VCaP (cell line): Measurements from ENCODE around the gene ATP11A.

Experiments
- H3K27ac ChIP-seq: fragments of 450-650 bp; 2 replicates; pipeline ENCODE4 v1.5.1; 2017
- TF ChIP-seq, protein P1 (sequence below): fragments of 450-650 bp; conservative IDR thresholded peaks from 2 replicates; pipeline ENCODE4 v1.5.1; 2017; ENCODE audit warnings: mild to moderate bottlenecking, moderate library complexity

Gene ATP11A

GRCh38 chr13:112688560-112689302, 1.1 kb upstream of the ATP11A start:
- TF ChIP-seq, protein P1, sequence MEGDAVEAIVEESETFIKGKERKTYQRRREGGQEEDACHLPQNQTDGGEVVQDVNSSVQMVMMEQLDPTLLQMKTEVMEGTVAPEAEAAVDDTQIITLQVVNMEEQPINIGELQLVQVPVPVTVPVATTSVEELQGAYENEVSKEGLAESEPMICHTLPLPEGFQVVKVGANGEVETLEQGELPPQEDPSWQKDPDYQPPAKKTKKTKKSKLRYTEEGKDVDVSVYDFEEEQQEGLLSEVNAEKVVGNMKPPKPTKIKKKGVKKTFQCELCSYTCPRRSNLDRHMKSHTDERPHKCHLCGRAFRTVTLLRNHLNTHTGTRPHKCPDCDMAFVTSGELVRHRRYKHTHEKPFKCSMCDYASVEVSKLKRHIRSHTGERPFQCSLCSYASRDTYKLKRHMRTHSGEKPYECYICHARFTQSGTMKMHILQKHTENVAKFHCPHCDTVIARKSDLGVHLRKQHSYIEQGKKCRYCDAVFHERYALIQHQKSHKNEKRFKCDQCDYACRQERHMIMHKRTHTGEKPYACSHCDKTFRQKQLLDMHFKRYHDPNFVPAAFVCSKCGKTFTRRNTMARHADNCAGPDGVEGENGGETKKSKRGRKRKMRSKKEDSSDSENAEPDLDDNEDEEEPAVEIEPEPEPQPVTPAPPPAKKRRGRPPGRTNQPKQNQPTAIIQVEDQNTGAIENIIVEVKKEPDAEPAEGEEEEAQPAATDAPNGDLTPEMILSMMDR, result no peak
- no peak overlapping the region for H3K27ac ChIP-seq

DNA sequence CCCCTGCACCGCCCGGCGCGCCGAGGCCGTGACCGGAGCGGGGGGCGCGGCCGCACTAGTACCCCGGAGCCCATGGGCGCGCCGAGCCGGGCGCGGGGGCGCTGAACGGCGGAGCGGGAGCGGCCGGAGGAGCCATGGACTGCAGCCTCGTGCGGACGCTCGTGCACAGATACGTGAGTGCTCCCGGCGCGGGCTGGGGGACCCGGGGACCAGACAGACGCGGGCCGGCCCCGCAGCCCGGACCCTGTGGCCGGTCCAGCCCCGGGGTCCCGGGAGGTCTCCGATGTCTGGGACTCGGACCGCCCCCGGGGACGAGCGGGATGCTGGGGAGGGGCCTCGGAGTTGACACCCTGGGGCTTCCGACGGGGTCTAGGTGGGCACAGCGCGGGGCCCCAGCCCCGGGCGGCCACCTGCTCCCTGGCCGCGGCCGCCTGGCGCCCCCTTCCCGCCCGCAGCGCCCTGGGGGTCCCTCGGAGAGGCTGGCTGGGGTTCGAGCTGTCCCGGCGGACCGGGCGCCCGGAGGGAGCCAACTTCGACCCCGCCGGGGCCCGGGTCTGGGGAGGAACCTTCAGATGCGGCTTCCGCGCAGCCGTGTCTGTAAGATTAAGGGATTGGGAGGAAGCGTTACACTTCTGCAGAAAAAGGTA, 568 bp downstream of the ATP11A start:
- peak overlapping the region; percentile 65 for H3K27ac ChIP-seq
- TF ChIP-seq, protein P1, result no peak

DNA sequence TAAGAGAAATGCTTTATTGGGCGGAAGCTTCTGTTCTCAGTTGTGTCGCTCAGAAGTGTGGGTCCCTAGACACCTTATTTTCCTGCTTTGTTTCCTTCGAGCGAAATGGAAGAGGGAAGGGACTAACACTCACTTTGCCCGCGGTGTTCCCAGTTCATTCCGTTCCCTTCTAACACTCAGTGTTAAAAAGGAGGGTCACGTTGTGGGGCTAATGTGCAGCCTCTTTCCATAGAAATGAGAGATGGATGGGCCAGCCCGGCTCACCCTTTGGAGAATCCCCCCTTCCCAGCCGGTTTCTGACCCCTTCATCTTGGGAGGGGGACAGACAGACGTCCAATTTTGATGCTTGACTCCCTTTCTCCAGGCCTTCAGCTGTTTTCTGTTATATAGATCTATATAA, 2.3 kb downstream of the ATP11A start:
- TF ChIP-seq, protein P1, result no peak
- no peak overlapping the region for H3K27ac ChIP-seq

DNA sequence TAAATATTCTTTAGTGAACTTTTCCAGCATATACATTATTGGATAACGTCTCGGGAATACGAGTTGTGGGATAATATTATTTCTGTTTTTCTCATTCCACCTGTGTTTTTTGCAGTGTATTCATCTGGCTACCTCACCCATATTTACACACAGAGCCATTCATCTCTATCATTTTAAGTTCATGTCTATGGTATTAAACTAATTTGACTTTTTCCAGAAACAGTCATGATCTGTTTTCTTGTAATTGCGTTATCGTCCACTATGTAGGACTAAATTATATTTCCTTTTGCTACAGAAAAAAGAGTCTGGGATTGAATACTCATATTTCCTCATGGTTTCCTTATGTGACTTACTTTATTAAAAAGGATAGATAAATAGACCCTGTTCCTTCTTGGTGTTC, 2.7 kb downstream of the ATP11A start:
- TF ChIP-seq, protein P1, result no peak
- H3K27ac ChIP-seq, result no peak overlapping the region

DNA sequence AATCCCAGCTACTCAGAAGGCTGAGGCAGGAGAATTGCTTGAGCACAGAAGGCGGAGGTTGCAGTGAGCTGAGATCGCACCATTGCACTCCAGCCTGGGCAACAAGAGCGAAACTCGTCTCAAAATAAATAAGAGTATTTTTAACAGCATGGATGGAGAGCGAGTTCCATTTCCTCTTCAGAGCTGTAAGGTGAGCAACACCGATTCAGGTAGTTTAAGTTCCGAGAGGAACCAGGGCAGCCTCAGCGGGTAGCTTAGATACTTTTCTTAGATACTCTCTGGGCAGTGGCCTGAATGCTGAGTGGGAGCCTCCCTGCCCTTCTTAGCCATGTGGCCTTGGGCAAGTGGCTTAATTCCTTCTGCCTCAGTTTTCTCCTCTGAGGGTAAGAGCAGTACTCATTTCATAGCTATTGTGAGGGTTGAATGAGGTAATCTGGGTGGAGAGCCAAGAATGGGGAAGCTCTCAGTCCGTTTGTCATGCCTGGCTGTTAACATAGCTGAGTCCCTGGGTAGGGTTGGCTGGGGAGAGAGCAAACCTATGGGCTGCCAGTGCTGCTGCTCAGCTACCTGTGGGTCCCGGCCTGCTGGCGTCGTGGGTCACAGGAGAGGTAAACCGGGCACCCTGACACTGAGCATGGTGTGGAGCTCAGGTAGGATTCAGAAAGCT, 4.1 kb downstream of the ATP11A start:
- TF ChIP-seq, protein P1, result no peak
- no peak overlapping the region for H3K27ac ChIP-seq

GRCh38 chr13:112695121-112695520, 5.3 kb downstream of the ATP11A start:
- H3K27ac ChIP-seq, result no peak overlapping the region
- TF ChIP-seq, protein P1, result no peak
